Astrocyte (in vitro differentiated cells and primary cell): Measurements from ENCODE around the gene SAMD4A. TPM values are rescaled to one million over a fixed set of nuclear protein-coding genes. Genes with fewer than 3 reads are reported as not detected.
A peak's percentile ranks its signal among the peaks of the same experiment; 100 is the strongest.

Source experiments
- DNase-seq: peaks from one replicate; pipeline ENCODE4 v3.0.0-alpha.2; 2010; ENCODE audit warnings: low read depth
- FAIRE-seq: peaks from 2 replicates; lab custom pipeline; 2011; peaks lifted over from hg19 to GRCh38; lab: Jason Lieb, UNC
- H2AFZ ChIP-seq: 2 replicates; pipeline ENCODE4 v1.6.0; 2012; ENCODE audit warnings: low read depth, low read length, inconsistent platforms
- H3K27ac ChIP-seq: 2 replicates; pipeline ENCODE4 v1.5.1; 2011; ENCODE audit warnings: low read depth, low read length, inconsistent platforms
- H3K27me3 ChIP-seq: 2 replicates; pipeline ENCODE4 v1.6.0; 2011; ENCODE audit warnings: low read length, inconsistent platforms; ENCODE audit not compliant: insufficient read depth
- H3K36me3 ChIP-seq: 2 replicates; pipeline ENCODE4 v1.5.1; 2011; ENCODE audit warnings: low read length, inconsistent platforms; ENCODE audit not compliant: insufficient read depth
- H3K4me1 ChIP-seq: 2 replicates; pipeline ENCODE4 v1.5.1; 2011; ENCODE audit warnings: low read length, inconsistent platforms; ENCODE audit not compliant: insufficient read depth
- H3K4me2 ChIP-seq: 2 replicates; pipeline ENCODE4 v1.6.0; 2012; ENCODE audit warnings: low read length, inconsistent platforms
- H3K4me3 ChIP-seq: 2 replicates; pipeline ENCODE4 v1.5.1; 2011; ENCODE audit warnings: low read depth, mild to moderate bottlenecking, low read length, inconsistent platforms; ENCODE audit not compliant: insufficient read depth
- H3K79me2 ChIP-seq: 2 replicates; pipeline ENCODE4 v1.6.0; 2012; ENCODE audit warnings: mild to moderate bottlenecking, low read length, inconsistent platforms; ENCODE audit not compliant: insufficient read depth
- H3K9ac ChIP-seq: 2 replicates; pipeline ENCODE4 v1.6.0; 2012; ENCODE audit warnings: mild to moderate bottlenecking, low read length, inconsistent platforms
- H3K9me3 ChIP-seq: 2 replicates; pipeline ENCODE4 v1.5.1; 2012; ENCODE audit warnings: low read depth, mild to moderate bottlenecking, low read length, inconsistent platforms; ENCODE audit not compliant: insufficient read depth
- H4K20me1 ChIP-seq: 2 replicates; pipeline ENCODE4 v1.6.0; 2012; ENCODE audit warnings: low read length, inconsistent platforms; ENCODE audit not compliant: insufficient read depth
- H3K27ac Mint-ChIP-seq: one replicate; pipeline ENCODE4 v1.8.0; 2021; ENCODE audit warnings: mild to moderate bottlenecking, mixed read lengths; ENCODE audit not compliant: unreplicated experiment
- H3K27me3 Mint-ChIP-seq: one replicate; pipeline ENCODE4 v1.8.0; 2021; ENCODE audit warnings: low read depth, mixed read lengths; ENCODE audit not compliant: unreplicated experiment
- H3K36me3 Mint-ChIP-seq: one replicate; pipeline ENCODE4 v1.8.0; 2021; ENCODE audit warnings: low read depth, mixed read lengths; ENCODE audit not compliant: unreplicated experiment
- H3K4me1 Mint-ChIP-seq: one replicate; pipeline ENCODE4 v1.8.0; 2021; ENCODE audit warnings: low read depth, mixed read lengths; ENCODE audit not compliant: unreplicated experiment
- H3K4me3 Mint-ChIP-seq: one replicate; pipeline ENCODE4 v1.8.0; 2021; ENCODE audit warnings: mild to moderate bottlenecking, moderate library complexity, mixed read lengths; ENCODE audit not compliant: unreplicated experiment
- H3K9me3 Mint-ChIP-seq: one replicate; pipeline ENCODE4 v1.8.0; 2021; ENCODE audit warnings: mild to moderate bottlenecking, mixed read lengths; ENCODE audit not compliant: unreplicated experiment
- EZH2 ChIP-seq: IDR thresholded peaks from 2 replicates; pipeline ENCODE4 v1.6.1; 2012; ENCODE audit warnings: mild to moderate bottlenecking, low read length, inconsistent platforms; ENCODE audit not compliant: insufficient read depth
- total RNA-seq: library from RNA; stranded (reverse); gene quantifications from 2 replicates; pipeline ENCODE4 v1.2.1, GENCODE V29; 2021
- TF ChIP-seq, protein P1 (sequence below): IDR thresholded peaks from 2 replicates; pipeline ENCODE4 v1.5.1; 2011; ENCODE audit warnings: low read depth, mild to moderate bottlenecking, inconsistent platforms, low read length, moderate library complexity; ENCODE audit not compliant: insufficient read depth

SAMD4A gene
- total RNA-seq, 1 donor from 2014 or later, result 68.2 TPM

DNA sequence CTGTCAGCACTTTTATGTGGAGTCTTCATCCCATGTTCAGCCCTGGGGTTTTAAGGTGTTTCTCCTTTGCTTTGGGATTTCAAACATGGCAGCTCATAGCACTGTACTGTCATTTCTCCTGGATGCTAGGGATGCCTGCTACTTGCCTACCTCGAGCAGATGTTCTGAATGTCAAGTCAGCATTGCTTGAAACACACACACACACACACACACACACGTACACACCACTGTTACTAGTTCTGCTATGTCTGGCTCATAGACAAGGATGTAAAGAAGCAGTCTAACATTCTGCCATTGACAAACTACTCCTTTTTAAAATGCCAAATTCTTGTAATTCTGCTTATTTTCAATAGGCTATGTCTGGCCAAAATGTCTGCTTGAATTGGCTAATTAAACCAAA is 72.7 kb downstream of the SAMD4A start:
- Mint-ChIP-seq H3K4me3 (no peak overlapping the region), H3K27ac (no peak overlapping the region), H3K27me3 (no peaks in the 10 kb centered on the region), H3K9me3 (no peaks in the 10 kb centered on the region), H3K4me1 (peaks cover 72% of the 10 kb centered on the region), H3K36me3 (peaks cover 12% of the 10 kb centered on the region)
- no peak overlapping the region for H3K4me2 ChIP-seq
- peaks cover 35% of the 10 kb centered on the region for H3K4me1 ChIP-seq
- peaks cover 51% of the 10 kb centered on the region for H4K20me1 ChIP-seq
- H3K27ac ChIP-seq, result no peak overlapping the region
- no peak overlapping the region for H3K9ac ChIP-seq
- FAIRE-seq (peak; percentile 50), DNase-seq (no peak)
- no peaks in the 10 kb centered on the region for H3K27me3 ChIP-seq
- H3K9me3 ChIP-seq, result no peaks in the 10 kb centered on the region
- no peak for TF ChIP-seq EZH2
- TF ChIP-seq, protein P1, sequence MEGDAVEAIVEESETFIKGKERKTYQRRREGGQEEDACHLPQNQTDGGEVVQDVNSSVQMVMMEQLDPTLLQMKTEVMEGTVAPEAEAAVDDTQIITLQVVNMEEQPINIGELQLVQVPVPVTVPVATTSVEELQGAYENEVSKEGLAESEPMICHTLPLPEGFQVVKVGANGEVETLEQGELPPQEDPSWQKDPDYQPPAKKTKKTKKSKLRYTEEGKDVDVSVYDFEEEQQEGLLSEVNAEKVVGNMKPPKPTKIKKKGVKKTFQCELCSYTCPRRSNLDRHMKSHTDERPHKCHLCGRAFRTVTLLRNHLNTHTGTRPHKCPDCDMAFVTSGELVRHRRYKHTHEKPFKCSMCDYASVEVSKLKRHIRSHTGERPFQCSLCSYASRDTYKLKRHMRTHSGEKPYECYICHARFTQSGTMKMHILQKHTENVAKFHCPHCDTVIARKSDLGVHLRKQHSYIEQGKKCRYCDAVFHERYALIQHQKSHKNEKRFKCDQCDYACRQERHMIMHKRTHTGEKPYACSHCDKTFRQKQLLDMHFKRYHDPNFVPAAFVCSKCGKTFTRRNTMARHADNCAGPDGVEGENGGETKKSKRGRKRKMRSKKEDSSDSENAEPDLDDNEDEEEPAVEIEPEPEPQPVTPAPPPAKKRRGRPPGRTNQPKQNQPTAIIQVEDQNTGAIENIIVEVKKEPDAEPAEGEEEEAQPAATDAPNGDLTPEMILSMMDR, result no peak
- H2AFZ ChIP-seq, result no peak overlapping the region
- H3K4me3 ChIP-seq, result no peak overlapping the region
- no peaks in the 10 kb centered on the region for H3K36me3 ChIP-seq
- H3K79me2 ChIP-seq, result peaks cover 55% of the 10 kb centered on the region

DNA sequence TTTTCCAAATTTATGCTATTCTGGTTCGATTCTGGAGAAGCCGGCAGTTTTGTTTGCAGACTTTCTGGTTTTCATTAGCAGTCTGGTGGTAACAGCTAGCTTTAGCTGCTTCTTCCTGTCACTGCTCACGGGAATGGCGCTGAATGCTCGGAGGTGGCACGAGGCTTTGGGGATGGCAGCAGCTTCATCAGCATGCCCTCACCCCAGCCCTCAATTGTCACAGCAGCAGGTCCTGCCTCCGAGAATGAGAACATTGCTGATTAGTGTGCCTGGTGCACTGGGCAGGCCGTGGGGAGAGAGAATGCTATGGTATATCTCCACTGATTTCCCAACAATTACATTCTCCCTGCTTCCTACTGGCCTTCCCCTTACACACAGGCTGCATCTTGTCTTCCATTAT is 73.6 kb downstream of the SAMD4A start:
- no peaks in the 10 kb centered on the region for H3K9me3 Mint-ChIP-seq
- Histone ChIP-seq H3K9me3 (no peaks in the 10 kb centered on the region), H4K20me1 (peaks cover 51% of the 10 kb centered on the region), H3K4me2 (no peak overlapping the region), H3K4me3 (no peak overlapping the region), H3K36me3 (no peaks in the 10 kb centered on the region), H3K4me1 (peaks cover 35% of the 10 kb centered on the region), H3K27me3 (no peaks in the 10 kb centered on the region), H2AFZ (no peak overlapping the region), H3K9ac (no peak overlapping the region), H3K79me2 (peaks cover 63% of the 10 kb centered on the region), H3K27ac (no peak overlapping the region)
- FAIRE-seq, result no peak
- DNase-seq, result no peak
- H3K4me3 Mint-ChIP-seq, result no peak overlapping the region
- H3K27me3 Mint-ChIP-seq, result no peaks in the 10 kb centered on the region
- peaks cover 78% of the 10 kb centered on the region for H3K4me1 Mint-ChIP-seq
- TF ChIP-seq, protein P1, result no peak
- no peak for TF ChIP-seq EZH2
- peaks cover 12% of the 10 kb centered on the region for H3K36me3 Mint-ChIP-seq
- no peak overlapping the region for H3K27ac Mint-ChIP-seq

DNA sequence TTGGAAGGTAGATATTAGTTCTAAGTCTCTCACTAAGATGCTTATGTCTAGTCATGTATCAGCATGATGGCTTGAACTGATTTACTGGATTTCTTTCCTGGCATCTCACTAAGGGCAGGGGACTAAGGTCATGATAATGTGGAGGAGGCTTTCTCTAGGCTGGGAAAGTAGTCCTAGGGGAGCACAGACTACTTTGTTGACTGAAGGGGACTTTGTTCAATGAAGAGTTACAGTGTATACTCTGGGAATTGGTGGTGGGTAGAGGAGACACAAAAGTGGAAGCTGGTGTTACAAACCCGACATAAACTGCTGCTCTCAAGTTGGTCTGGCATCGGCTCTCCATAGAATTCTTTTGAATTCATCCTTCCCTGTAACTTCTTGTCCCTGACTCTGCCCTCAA is 75.2 kb downstream of the SAMD4A start:
- H3K4me3 Mint-ChIP-seq, result no peak overlapping the region
- H3K4me1 Mint-ChIP-seq, result peaks cover 71% of the 10 kb centered on the region
- DNase-seq, result no peak
- H3K79me2 ChIP-seq, result peaks cover 75% of the 10 kb centered on the region
- no peak for TF ChIP-seq EZH2
- TF ChIP-seq, protein P1, result no peak
- peaks cover 7% of the 10 kb centered on the region for H3K36me3 Mint-ChIP-seq
- no peaks in the 10 kb centered on the region for H3K27me3 ChIP-seq
- no peak overlapping the region for H3K27ac Mint-ChIP-seq
- H3K27ac ChIP-seq, result no peak overlapping the region
- H3K36me3 ChIP-seq, result no peaks in the 10 kb centered on the region
- peaks cover 33% of the 10 kb centered on the region for H3K4me1 ChIP-seq
- H3K9me3 ChIP-seq, result no peaks in the 10 kb centered on the region
- H3K27me3 Mint-ChIP-seq, result no peaks in the 10 kb centered on the region
- no peak overlapping the region for H2AFZ ChIP-seq
- no peak overlapping the region for H3K4me3 ChIP-seq
- no peak overlapping the region for H3K4me2 ChIP-seq
- H3K9ac ChIP-seq, result no peak overlapping the region
- H3K9me3 Mint-ChIP-seq, result no peaks in the 10 kb centered on the region
- no peak for FAIRE-seq
- H4K20me1 ChIP-seq, result peaks cover 37% of the 10 kb centered on the region
